Medulla oblongata (tissue), 1 donor: ENCODE measurements around the gene FSIP2.
"Not testable (repeated sequence)": the region's sequence is repeated elsewhere in the genome, so short reads cannot be mapped to it uniquely, and the experiment has no call there.

ENCODE experiments used
- DNase-seq: peaks from one replicate; pipeline ENCODE4 v3.0.0-alpha.2; 2015; ENCODE audit errors: extremely low spot score

FSIP2 gene

GRCh38 chr2:185796758-185797157 is 58.2 kb downstream of the FSIP2 start:
- DNase-seq = no peak

GRCh38 chr2:185802926-185803325 is 64.3 kb downstream of the FSIP2 start:
- DNase-seq = no peak

GRCh38 chr2:185806783-185807182 is 68.2 kb downstream of the FSIP2 start:
- DNase-seq = no peak

GRCh38 chr2:185807351-185807750 is 68.7 kb downstream of the FSIP2 start:
- no peak for DNase-seq

- DNase-seq = no peak
Measured at GRCh38 chr2:185811580-185811979, 73.0 kb downstream of the FSIP2 start.

- no peak for DNase-seq
Measured at GRCh38 chr2:185813707-185814106, 75.1 kb downstream of the FSIP2 start.

GRCh38 chr2:185817991-185818390 is 79.4 kb downstream of the FSIP2 start:
- DNase-seq = no peak

- DNase-seq = no peak
Measured at GRCh38 chr2:185821467-185821866, 82.9 kb downstream of the FSIP2 start.

GRCh38 chr2:185823773-185824172 is 85.2 kb downstream of the FSIP2 start:
- no peak for DNase-seq

- DNase-seq = no peak
Measured at GRCh38 chr2:185825557-185825956, 87.0 kb downstream of the FSIP2 start.

- DNase-seq = no peak
Measured at GRCh38 chr2:185828326-185828725, 89.7 kb downstream of the FSIP2 start.

GRCh38 chr2:185833864-185834263 is 95.3 kb downstream of the FSIP2 start:
- no peak for DNase-seq

GRCh38 chr2:185835974-185836373 is 97.4 kb downstream of the FSIP2 start:
- no peak for DNase-seq

GRCh38 chr2:185854885-185855284 is 116.3 kb downstream of the FSIP2 start:
- no peak for DNase-seq

GRCh38 chr2:185857691-185858090 is 119.1 kb downstream of the FSIP2 start:
- DNase-seq = no peak

- no peak for DNase-seq
Measured at GRCh38 chr2:185859506-185859905, 120.9 kb downstream of the FSIP2 start.

GRCh38 chr2:185860321-185860720 is 121.7 kb downstream of the FSIP2 start:
- no peak for DNase-seq

- DNase-seq = no peak
Measured at GRCh38 chr2:185862657-185863398, 124.2 kb downstream of the FSIP2 start.

GRCh38 chr2:185864468-185865260 is 126.1 kb downstream of the FSIP2 start:
- DNase-seq = not testable (repeated sequence)

- no peak for DNase-seq
Measured at GRCh38 chr2:185875136-185875931, 136.7 kb downstream of the FSIP2 start.

- no peak for DNase-seq
Measured at GRCh38 chr2:185876234-185876633, 137.6 kb downstream of the FSIP2 start.

- no peak for DNase-seq
Measured at GRCh38 chr2:185880396-185880795, 141.8 kb downstream of the FSIP2 start.
